NCI-H526 (cell line): ENCODE data around the gene HAUS7.

Experiments used
- DNase-seq, 2 experiments: peaks; one replicate each; lab custom pipeline; 2025; lab: John Stamatoyannopoulos, UW

The HAUS7 gene

GRCh38 chrX:153499341-153499740 is 29.0 kb upstream of the HAUS7 start:
- no peak for DNase-seq

- DNase-seq = no peak
These were observed 28.1 kb upstream of the HAUS7 start for GRCh38 chrX:153498453-153498852.

- DNase-seq = no peak
These were observed 26.2 kb upstream of the HAUS7 start for GRCh38 chrX:153496590-153496959.

GRCh38 chrX:153495903-153496589 is 25.7 kb upstream of the HAUS7 start:
- no peak for DNase-seq

- DNase-seq = no peak
These were observed 25.0 kb upstream of the HAUS7 start for GRCh38 chrX:153495362-153495751.

DNA sequence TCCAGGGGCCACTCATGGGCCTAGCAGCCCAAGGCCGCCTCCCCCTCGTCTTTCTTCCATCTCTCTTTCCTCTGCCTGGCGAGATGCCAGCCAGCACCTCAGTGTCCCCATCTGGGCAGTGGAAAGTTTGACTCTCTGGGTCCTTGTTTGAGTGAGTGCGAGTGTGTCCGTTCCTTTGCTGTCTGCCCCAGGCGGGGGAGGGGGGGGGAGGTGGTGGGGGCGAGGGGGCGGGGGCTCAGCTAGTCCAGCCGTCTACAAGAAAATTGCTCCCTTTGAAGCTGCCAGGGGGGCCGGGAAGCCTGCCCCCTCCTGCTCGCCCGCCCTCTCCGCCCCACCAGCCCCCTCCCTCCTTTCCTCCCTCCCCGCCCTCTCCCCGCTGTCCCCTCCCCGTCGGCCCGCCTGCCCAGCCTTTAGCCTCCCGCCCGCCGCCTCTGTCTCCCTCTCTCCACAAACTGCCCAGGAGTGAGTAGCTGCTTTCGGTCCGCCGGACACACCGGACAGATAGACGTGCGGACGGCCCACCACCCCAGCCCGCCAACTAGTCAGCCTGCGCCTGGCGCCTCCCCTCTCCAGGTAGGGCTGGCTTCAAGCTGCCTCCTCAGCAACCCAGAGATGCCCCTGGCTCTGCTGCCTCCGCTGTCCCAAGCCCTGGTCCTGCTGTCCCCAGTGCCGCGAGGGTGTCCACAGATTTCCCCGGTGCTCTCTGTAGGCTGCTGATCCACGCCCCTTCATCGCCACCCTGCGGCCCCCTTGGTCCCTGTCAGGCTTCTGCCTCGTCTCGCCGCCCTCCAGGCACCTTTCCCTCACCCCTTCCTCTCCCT is 24.4 kb upstream of the HAUS7 start, which contains the start of gene BGN:
TSS of gene BGN (plus strand) at position 440 of the 821 bp plus-strand sequence. CDS start 9,652 bp downstream, outside the sequence.
- peak in 1 of 2 experiments; percentile 39 for DNase-seq

DNA sequence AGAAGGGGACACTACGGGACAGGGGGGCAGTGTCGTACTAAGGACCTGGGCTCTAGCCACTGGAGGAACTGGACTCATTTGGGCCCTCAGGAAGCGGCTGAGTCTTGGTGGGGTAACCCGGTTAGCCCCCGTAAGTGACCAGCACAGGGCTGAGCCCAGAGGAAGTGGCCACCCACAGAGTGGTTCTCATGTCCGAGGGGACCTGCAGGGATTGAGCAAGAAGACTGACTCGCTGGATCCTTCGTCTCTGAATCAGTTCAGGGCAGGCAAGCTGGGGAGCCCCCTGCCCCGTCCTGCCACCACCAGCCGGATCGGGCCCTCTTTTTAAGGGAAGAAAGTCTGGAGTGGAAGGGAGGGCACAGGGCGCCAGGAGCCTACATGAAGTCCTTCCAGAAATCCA is 23.7 kb upstream of the HAUS7 start:
- DNase-seq = no peak

- no peak for DNase-seq
These were observed 22.7 kb upstream of the HAUS7 start for GRCh38 chrX:153493085-153493484.

- DNase-seq = no peak
These were observed 22.2 kb upstream of the HAUS7 start for GRCh38 chrX:153492543-153492942.

DNA sequence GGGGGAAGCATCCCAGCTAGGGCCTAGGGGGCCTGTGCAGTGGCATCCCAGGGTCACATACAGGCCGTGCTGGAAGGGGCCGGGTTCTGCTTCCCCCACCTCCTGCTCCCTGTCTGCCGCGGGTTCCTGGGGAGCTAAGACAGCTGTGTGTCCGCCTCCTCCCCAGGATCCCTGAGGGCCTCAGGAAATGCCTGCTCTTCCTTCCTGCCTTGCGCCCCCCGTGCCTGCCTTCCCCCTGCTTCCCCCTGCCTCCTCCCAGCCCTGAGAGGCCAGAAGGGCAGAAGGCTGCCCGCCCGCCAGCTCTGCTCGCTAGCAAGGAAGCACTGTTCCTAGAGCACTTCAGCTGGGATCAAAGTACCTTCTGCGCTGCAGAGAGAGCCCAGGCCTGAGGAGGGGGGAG is 21.5 kb upstream of the HAUS7 start:
- DNase-seq = no peak

DNA sequence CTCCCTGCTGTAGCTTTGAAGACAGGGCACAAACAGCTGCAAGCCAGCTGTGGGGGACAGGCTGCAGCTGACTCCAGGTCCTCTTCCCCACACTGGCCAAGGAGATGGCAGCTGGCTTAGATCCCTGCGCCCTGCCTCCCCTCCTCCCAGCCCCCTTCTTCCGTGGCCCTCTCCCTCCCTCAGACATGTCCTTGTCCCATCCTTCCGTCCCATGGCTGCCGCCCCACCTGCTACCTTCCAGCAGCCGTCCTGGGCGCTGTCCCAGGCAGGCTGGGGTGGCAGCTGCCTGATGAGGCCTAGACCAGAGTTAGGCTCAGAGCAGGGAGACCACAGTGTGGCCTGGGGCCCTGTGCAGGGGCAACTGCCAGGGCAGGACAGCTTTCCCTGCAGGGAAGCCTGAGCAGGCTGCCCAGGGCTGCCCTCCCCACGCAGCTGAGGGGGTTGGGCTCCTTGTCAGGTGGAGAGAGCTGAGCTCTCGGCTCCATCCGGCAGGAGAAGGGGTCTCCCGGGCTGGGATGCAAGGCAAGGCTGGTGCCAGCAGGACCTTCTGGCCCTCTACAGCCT is 21.1 kb upstream of the HAUS7 start:
- no peak for DNase-seq

GRCh38 chrX:153490217-153490930 is 20.0 kb upstream of the HAUS7 start:
- DNase-seq = no peak

DNA sequence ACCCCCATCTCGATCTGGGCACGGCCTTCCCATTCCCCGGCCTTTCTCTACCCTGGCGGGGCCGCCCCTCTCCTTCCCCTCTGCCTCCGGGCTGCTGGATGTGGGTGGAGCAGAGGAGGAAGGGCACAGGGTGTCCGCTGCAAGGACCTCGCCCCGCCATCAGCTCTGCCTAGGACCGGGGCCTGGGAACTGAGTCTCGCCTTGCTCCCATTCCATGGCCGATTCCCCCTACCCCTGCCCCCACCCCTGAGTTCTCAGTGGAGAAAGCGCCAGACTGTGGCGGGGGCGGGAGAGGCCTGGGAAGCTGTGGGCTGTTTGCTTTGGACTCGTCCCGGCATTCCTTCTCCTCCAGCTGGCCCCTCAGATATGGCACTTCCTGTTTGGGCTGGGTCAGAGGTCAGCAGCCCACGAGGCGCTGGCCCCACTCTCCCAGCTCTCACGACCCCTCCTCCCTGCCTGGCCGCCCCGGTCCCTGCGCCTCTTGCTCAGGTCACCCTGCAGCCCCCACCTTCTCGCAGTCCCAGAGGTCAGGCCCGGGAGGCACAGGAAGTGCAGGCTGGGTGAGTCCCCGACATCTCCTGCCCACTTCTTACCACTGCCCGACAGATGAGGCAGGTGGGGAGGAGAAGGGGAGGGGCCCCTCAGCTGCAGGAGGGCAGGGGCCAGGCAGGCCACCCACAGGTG is 18.0 kb upstream of the HAUS7 start:
- DNase-seq = no peak

GRCh38 chrX:153487590-153488071 is 17.3 kb upstream of the HAUS7 start:
- no peak for DNase-seq

DNA sequence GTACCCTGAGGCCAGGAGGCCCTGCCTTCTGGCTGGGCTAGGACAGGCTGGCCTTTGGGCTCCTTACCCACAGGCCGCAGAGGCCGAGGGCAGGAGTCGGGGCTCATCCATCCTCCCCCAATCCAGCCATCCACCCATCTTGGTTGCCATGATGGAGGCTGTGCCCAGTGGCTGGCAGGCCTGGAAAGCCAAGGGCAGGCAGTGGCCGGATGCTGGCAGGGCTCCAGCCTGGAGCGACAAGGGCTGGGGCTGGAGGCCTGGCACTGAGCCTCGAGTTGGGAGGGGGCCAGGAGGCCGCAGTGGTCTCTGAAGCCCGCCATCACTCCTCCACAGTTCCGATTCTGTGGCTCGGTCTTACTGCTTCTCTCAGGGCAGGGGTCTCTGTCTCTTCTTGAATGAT is 15.8 kb upstream of the HAUS7 start:
- no peak for DNase-seq

DNA sequence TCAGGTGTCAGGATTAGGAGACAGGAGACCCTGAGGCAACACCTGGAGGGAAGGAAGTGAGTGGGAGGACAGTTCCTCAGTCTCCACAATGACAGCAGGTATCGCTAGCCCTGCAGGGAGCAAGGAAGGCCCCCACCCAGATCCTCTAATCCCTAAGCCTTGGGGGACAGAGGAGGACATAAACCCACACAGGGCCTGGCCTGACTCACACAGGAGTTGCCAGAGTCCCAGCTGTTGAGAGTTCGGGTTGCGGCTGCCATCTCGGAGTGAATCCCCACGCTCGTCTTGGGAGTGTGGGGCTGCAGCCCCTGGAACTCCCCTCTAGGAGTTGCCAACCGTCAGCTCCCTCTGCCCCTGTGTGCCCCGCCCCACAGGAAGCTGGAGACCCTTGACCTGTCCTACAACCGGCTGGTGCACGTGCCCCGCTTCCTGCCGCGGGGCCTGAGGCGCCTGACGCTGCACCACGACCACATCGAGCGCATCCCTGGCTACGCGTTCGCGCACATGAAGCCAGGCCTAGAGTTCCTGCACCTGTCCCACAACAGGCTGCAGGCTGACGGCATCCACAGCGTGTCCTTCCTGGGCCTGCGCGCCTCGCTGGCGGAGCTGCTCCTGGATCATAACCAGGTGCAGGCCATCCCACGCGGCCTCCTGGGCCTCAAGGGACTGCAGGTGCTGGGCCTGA is 15.2 kb upstream of the HAUS7 start:
- no peak for DNase-seq

GRCh38 chrX:153482376-153483015 is 12.1 kb upstream of the HAUS7 start:
- no peak for DNase-seq

GRCh38 chrX:153481043-153481442 is 10.7 kb upstream of the HAUS7 start:
- DNase-seq = no peak

DNA sequence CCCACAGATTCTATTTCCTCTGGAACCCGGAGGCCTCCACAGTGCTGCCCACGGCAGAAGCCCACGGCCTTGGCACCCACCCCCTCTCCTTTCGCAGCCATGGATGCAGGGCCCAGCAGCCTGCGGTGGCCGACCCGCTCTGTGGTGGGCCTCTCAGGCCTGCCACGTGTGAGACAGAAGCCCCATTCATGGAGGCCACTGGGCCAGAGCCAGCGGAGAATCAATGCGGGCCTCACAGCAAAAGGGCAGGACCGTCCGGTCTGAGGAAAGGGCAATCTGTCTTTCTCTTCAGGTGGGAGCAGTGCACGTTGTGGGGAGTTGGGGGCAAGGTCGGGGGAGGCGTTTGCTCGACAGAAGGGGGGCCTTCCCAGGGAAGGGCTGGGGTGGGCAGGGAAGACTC is 8.4 kb upstream of the HAUS7 start:
- no peak for DNase-seq

DNA sequence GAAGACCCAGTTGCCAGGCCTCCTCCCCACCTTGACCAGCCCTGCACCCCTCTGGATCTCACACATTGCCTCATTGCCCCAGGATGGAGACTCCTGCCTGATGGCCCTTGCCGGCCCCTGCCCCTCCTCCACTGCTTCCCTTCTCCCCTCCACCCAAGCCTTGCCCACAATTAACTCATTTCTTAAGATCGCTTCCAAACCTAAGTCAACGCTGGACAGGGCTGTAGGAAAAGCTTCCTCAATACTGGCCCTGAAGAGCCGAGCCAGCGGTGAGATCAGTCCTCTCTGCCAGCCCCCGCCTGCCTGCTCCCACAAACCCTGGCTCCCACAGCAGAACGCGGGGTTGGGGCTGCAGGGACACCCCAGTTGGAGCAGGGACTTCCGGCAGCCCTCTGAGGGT is 7.5 kb upstream of the HAUS7 start:
- no peak for DNase-seq
